GM18505 (cell line): ENCODE results near the gene AJAP1.

Source experiments
- ATAC-seq: cut with Tn5 transposase; IDR thresholded peaks from one replicate; pipeline ENCODE4 v1.9.1; 2021; ENCODE audit not compliant: unreplicated experiment
- POLR2A ChIP-seq: IDR thresholded peaks from 4 replicates; pipeline ENCODE4 v1.6.1; 2011; ENCODE audit warnings: borderline replicate concordance; ENCODE audit not compliant: insufficient read depth, insufficient read length; ENCODE audit errors: extremely low read depth

Gene AJAP1

DNA sequence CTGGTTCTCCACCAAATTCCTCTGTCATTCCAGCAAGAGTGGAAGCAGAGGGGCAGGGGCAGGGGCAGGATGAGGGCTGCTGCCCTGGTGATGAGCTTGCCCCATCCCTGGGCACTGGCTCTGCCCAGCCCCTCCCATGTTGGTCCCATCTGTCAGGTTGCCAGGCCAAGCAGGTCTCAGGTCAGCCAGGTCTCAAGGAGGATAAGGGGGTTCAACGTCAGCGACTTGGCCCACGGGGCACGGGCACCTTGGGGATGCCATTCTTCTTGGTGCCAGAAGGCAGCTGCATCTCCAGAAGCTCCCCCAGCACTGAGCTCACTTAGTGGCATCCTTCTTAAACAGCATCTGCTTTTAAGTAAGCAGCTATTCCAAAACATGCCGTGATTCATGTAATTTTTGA, 133.1 kb downstream of the AJAP1 start:
- no peak for ATAC-seq

DNA sequence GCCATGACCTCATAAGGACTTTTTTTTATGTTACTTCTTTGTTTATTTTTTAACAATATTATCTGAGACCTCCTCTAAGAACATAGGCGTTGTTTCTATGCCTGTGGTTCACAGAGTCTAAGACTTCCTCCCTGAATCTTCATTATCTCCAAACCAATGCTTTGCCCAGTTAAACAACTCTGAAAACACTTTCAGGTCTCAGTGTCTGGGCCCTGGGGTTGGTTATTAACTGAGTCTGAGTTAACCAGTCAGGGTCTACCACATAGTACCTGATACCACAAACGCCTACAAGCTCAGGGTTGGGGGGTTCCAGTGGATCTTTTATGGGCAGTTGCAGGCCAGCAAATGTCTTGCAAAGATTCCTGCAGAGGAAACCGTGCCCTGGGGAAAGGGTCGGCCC, 138.2 kb downstream of the AJAP1 start:
- no peak for ATAC-seq
- TF ChIP-seq POLR2A, result no peak

More for the DNA sequence above, 133.1 kb downstream of the AJAP1 start:
- TF ChIP-seq POLR2A, result no peak

DNA sequence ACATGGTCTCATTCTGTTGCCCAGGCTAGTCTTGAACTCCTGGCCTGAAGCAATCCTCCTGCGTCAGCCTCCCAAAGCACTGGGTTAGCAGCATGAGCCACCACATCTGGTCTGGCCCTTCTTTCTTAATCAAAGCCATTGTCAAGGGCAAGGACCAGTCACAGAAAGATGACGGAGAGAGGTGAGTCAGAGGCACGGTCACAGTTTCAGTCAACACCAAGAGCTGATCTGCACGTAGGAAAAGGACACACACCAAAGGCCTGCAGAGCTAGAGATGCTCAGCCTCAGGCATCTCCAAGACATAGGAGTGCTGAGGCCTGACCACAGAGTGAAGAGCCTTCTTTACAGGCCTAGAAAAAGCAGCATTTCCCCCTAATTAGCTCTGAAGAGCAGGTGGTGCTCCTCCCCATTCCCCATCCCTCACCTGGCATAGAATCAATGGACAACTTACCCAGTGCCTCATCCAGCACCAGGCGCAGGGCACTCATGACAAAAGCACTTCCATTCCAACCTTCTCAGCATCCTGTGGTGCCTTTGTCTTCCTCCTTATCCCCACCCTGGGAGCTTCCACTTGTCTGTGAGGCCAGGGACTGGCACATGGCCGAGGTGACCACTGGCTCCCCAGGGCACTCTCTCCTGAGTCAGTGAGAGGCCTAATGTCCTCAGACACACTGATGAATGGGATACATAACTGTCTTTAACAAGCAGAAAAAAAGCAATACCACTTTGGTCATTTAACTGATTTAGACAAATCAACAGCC, 139.8 kb downstream of the AJAP1 start:
- ATAC-seq, result no peak

DNA sequence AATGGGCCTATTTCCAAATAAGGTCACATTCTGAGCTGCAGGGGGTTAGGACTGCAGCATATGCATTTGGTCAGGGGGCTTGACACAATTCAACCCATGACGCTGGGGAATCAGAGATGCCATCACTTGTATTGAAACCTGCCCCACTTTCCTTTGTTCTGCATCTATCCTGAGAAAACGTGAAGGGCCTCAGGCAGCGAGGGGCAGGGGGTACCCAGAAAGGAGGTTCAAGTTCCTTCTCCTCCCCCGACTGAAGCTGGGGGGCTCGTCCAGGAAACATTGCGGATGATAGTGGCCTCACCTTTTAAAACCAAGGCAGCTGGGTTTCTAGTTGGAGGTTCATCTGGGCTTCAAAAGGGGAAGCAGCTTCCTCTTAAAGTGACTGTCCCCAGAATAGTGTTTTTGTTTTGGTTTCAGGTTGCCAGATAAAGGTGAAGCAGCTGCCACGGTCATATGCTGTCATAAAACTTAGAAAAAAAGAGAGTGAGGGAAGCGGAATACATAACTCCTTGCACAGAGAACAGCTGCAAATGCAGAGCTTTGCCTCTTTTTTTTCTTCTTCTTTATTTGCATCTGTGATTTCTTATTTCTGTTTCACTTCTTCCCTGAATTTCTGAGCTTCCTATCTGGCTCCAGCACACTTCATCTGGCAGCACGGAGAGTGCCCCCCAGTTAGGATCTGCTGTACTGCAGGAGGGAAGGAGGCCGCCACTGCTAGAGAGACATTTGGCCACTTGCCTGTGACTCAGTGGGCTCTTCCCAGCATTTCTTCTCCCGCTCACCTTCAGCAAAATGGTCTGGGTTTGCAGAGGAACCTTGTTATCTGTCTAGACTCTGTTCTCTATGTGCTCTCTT, 142.0 kb downstream of the AJAP1 start:
- no peak for TF ChIP-seq POLR2A
- ATAC-seq, result peak; percentile 80

More for the DNA sequence above, 139.8 kb downstream of the AJAP1 start:
- no peak for TF ChIP-seq POLR2A

DNA sequence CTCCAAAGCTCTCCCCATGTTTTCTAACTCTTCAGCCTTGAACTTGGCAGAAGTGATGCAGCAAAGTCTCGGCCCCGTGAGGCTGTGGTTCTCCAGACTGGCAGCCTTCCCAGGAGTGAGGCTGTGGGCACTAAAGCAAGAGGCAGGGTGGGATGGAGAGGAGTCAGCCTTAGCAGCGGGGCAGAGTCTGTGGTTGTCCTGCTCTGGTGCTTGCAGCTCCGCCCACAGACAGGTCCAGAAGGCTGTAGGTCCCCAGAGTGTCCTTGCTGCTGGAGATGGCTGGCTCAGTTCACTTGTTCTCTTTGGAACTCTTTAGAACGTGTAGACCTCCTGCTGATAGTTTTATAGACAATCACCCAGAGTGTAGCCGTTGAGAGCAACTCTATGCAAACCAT, 142.6 kb downstream of the AJAP1 start:
- ATAC-seq, result no peak
- TF ChIP-seq POLR2A, result no peak

DNA sequence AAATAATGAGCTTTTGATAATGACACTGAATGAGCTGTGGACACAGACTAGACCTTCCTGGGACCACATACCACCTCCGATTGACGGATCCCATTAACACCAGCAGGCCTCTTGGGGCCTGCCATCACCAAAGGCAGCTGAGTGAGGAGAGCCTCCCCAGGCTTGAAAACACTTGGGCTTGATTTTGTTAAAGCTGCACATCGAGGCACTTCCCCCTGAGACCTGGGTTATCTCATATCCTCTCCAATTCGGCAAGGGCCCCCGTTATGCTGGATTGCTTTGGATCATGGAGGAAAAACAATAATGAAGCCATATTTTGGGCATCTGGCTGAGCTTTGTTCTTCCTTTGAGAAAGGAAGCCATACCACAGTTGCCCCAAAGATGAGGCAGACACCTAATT, 143.0 kb downstream of the AJAP1 start:
- no peak for TF ChIP-seq POLR2A
- ATAC-seq, result no peak

DNA sequence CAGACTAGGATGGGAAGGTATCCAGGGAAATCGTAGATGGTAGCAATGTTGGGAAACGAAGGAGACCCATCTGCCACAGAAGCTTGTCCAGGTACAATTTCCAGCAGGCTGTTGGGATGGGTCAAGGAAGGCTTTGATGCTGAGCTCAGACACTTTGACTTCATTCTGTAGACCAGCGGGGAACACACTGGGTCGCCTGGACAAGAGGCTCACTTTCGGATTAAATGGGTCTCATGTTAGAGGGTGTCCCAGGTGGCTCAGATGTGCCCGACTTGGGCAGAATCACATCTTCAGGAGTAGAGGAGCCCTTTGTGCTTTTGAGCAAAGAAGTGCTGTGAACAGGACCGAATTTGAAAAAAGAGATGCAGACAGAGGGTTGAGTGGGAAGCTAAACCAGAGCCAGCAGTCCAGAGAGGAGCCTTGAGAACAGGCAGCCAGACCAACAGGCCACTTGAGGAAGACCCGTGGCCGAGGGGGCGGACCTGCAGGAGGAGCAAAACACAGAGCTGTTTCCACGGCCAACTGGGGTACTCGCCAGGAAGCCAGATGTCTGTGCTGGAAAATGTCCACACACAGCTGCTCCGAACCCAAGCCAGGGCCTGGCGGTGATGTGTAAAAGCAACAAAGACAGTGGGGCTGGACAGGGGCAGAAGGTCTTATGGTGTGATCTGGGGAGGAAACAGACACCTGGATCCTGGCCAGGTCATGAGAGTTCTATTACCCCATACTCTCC, 146.9 kb downstream of the AJAP1 start:
- no peak for ATAC-seq
- TF ChIP-seq POLR2A, result no peak

DNA sequence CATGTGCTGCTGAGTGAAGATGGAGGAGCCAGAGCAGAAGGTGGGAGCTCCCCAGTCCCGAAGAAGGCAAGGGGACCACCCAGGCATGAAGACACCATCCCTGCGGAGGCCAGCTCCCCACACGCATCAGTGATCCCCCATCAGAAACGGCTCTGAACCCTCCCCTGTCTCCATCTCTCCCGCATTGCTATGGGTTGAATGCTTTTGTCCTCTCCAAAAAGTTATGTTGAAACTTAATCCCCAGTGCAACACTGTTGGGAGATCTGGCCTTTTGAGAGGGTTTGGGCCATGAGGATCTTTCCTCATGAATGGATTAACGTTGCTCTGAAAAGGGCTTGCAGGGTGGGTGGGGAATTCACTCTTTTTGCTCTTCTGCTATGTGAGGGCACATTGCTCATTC, 147.6 kb downstream of the AJAP1 start:
- no peak for TF ChIP-seq POLR2A
- no peak for ATAC-seq

DNA sequence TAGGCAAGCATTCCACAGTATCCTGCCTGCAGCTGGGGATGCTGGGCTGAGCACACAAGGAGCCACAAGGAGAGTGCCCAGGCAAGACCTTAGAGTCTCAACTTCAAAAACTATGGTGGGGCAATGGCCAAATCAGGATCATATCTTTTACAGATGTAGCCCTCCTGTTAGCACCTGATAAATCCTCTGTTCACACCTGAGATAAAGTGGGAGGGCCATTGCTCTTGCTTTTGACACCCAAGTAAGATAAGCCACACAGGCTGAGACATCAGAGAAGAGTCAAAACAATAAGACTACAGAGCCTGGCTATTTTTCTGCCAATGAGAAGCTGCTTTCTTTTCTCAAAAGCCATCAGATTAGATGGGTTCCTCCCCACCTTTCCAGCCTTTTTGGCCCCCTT, 148.9 kb downstream of the AJAP1 start:
- TF ChIP-seq POLR2A, result no peak
- no peak for ATAC-seq

DNA sequence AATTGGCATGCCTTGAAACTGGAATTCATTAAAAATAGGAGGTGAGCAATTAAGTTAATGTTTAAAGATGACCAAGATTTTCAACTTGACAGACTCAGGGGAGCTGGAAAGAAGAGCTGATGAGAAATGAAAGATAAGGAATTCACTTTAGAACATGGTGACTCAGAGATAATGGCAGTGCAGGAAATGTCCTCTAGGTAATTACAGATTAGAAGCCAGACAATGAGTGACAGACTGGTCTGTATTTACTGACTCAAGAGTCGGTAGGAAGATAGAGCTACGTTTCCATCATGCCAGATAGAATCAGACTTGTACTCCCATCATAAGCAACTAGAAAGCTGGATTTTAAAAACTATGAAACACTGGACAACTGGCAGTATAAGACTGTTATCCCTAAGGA, 151.6 kb downstream of the AJAP1 start:
- ATAC-seq, result no peak
- no peak for TF ChIP-seq POLR2A

DNA sequence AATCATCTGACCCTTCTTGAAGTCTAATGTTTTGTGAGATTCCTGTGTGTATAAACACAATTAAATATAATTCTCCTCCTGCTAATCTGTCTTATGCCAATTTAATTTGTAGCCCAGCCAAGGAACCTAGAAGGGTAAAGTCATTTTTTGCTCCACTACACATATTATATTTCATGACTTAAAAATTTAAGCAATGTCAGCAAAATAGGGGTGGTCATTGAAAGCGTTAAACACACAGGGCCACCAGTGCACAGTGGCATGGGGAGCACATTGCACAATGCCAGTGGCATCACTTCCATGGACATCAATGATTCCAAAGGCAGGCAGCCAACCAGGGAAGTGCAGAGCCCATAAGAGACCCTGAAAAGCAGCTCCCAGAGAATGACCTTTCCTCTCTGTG, 166.1 kb downstream of the AJAP1 start:
- no peak for TF ChIP-seq POLR2A
- ATAC-seq, result no peak

DNA sequence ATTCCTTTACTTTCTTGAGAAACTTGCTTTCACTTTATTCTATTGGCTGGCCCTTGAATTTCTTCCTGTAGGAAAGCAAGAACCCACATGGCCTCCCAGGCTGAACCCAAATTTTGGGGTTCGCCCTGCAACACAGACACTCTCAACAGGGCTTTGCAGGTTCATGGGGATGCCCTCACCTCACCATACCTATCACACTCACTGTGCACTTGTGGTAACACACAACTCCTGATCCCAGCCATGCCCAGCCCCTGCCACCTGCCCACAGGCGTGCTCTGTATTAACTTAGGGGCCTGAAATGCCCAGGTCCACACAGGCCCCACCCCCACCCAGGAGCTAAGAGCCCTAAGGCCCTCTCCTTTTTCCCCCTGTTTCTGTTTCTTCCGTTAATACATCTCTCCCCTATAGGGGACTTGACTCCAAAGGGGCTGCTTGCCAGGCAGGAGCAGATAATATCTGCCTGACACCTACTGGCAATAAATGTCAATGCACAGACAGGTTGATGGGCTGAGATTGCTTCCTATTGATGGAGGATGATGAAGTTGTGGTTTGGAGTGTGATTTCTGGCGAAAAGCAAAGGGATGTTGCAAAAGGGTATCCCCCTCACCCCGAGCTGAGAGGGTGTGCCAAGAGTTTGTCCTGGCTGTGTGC, 171.5 kb downstream of the AJAP1 start:
- no peak for TF ChIP-seq POLR2A
- ATAC-seq, result no peak

DNA sequence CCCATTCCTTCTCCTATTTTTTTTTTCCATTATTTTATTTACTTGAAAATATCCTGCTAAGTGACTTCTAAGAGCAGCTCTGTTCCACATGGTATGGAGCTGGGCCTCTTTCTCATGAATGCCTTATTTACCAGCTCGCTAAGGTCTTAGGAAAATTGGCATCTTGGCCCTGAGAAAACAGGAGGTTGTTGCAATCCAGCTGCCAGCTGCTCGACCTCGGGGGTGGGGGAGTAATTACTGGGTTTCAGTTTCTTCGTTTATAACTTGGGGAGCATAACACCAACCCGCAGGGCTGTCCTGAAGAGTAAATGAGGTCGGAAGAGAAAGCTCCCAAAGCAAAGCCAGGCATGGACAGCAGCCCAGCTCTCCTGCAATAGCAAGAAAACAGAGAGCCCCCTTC, 176.3 kb downstream of the AJAP1 start:
- TF ChIP-seq POLR2A, result no peak
- no peak for ATAC-seq

DNA sequence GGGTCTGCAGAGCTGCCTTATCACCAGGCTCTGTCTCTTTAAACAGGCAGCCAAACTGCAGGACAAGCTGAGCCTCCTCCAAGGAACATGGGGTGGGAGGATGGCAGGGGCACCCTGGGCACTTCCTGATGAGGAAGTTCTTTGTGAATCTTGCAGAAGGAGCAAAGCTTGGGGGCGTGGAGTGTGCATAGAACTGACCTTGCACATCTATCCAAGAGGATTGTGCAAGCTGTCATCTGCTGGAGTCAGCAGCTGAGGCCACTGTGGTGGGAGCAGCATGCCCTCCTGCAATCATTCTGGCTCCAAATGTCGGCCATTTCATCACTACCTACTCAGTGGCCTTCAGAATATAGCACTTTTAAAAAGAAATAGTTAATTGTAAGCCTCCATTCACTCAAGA, 182.2 kb downstream of the AJAP1 start:
- no peak for ATAC-seq
- no peak for TF ChIP-seq POLR2A

DNA sequence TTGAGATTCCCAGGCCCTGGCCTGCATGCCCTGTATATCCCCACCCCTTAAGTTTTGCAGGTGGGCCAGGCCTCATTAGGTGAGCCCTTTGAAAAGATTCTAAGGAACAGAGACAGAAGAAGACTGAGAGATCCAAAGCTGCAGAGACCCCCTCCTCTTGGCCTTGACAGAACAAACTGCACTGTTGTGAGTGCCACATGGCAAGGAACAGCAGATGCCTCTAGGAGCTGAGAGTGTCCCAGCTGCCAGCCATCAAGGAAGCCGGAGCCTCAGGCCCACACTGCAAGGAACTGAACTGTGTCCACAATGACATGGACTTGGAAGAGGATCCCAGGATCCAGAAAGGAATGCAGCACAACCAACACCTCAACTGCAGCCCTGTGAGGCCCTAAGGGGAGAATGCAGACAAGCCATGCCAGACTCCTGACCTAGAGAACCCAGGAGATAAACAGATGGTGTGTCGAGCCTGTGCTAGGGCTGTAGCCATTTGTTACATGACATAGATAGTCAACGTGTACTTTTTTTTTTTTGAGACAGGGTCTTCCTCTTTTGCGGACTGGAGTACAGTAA, 182.7 kb downstream of the AJAP1 start:
- no peak for ATAC-seq
- no peak for TF ChIP-seq POLR2A
